Spleen (tissue), 7 donors: ENCODE data around the gene USP10.
A peak's percentile ranks its signal among the peaks of the same experiment; 100 is the strongest.

Experiments used
- CTCF ChIP-seq, 11 experiments: fragments of 200-600 bp in 7 of 11; fragments of 450-650 bp in 4 of 11; sonication (generic) in 4 of 11; IDR thresholded peaks in 8 of 11; conservative IDR thresholded peaks in 3 of 11; 1 replicate in 7 of 11; 2 replicates in 4 of 11; pipeline versions ENCODE4 v1.4.0 to v1.8.0; 2016 to 2021; ENCODE audit warnings: antibody characterized with exemption in 11 of 11, inconsistent platforms in 4 of 11, mild to moderate bottlenecking in 1 of 11
- POLR2A ChIP-seq, 3 donors: fragments of 450-650 bp; IDR thresholded peaks; one replicate each; pipeline ENCODE4 v1.5.1; 2017; ENCODE audit warnings: antibody characterized with exemption in 3 of 3, mild to moderate bottlenecking in 1 of 3
- POLR2AphosphoS5 ChIP-seq, 3 donors: sonication (generic); formaldehyde crosslinking; IDR thresholded peaks; one replicate each; pipeline ENCODE4 v1.5.1; 2017; ENCODE audit warnings: antibody characterized with exemption in 3 of 3
- donor health status: DM: no; HTN: no; CAD: no; lungs with moderate emphysema.
- donor health status: DM: no; HTN: no; CAD: no.
- donor health status: DM: no; HTN: no; CAD: no.

- TF ChIP-seq CTCF (IDR thresholded peaks at IDR 0.05 in 8 of 11, conservative IDR thresholded peaks at IDR 0.05 in 3 of 11) (no peak), POLR2AphosphoS5 (IDR thresholded peaks at IDR 0.05) (peak in 1 of 3 donors; percentile 42), POLR2A (IDR thresholded peaks at IDR 0.05) (no peak)
These were observed 42.5 kb upstream of the USP10 start for GRCh38 chr16:84657229-84657837.
